HG03442 (cell line): ENCODE measurements around the gene TRPM3.

ENCODE experiments used
- ATAC-seq: cut with Tn5 transposase; IDR thresholded peaks from one replicate; pipeline ENCODE4 v1.9.1; 2021; ENCODE audit warnings: mild to moderate bottlenecking, moderate library complexity; ENCODE audit not compliant: unreplicated experiment

TRPM3 gene

GRCh38 chr9:70832492-70832891 lies 288.9 kb downstream of the TRPM3 start:
- no peak for ATAC-seq

GRCh38 chr9:70830618-70831017 lies 290.8 kb downstream of the TRPM3 start:
- no peak for ATAC-seq

- ATAC-seq, result no peak
Observed at GRCh38 chr9:70829591-70830265, 291.7 kb downstream of the TRPM3 start.

- ATAC-seq, result no peak
Observed at GRCh38 chr9:70826562-70826961, 294.9 kb downstream of the TRPM3 start.

- ATAC-seq, result no peak
Observed at GRCh38 chr9:70823284-70823683, 298.1 kb downstream of the TRPM3 start.

GRCh38 chr9:70817311-70817710 lies 304.1 kb downstream of the TRPM3 start:
- no peak for ATAC-seq

- no peak for ATAC-seq
Observed at GRCh38 chr9:70816891-70817290, 304.5 kb downstream of the TRPM3 start.

- ATAC-seq, result no peak
Observed at GRCh38 chr9:70816316-70816715, 305.1 kb downstream of the TRPM3 start.

GRCh38 chr9:70814597-70814996 lies 306.8 kb downstream of the TRPM3 start:
- no peak for ATAC-seq

- no peak for ATAC-seq
Observed at GRCh38 chr9:70813141-70813540, 308.3 kb downstream of the TRPM3 start.

- no peak for ATAC-seq
Observed at GRCh38 chr9:70811638-70812037, 309.8 kb downstream of the TRPM3 start.

GRCh38 chr9:70806875-70807274 lies 314.5 kb downstream of the TRPM3 start:
- ATAC-seq, result no peak

GRCh38 chr9:70805949-70806348 lies 315.5 kb downstream of the TRPM3 start:
- no peak for ATAC-seq

GRCh38 chr9:70802758-70803436 lies 318.5 kb downstream of the TRPM3 start:
- ATAC-seq, result no peak

- ATAC-seq, result no peak
Observed at GRCh38 chr9:70802206-70802605, 319.2 kb downstream of the TRPM3 start.

- ATAC-seq, result no peak
Observed at GRCh38 chr9:70801181-70801829, 320.1 kb downstream of the TRPM3 start.

- ATAC-seq, result no peak
Observed at GRCh38 chr9:70798018-70798417, 323.4 kb downstream of the TRPM3 start.

- ATAC-seq, result no peak
Observed at GRCh38 chr9:70795841-70796240, 325.6 kb downstream of the TRPM3 start.

- no peak for ATAC-seq
Observed at GRCh38 chr9:70792796-70793195, 328.6 kb downstream of the TRPM3 start.

GRCh38 chr9:70791936-70792335 lies 329.5 kb downstream of the TRPM3 start:
- ATAC-seq, result no peak

- ATAC-seq, result no peak
Observed at GRCh38 chr9:70789086-70789485, 332.3 kb downstream of the TRPM3 start.

- ATAC-seq, result no peak
Observed at GRCh38 chr9:70784456-70784855, 337.0 kb downstream of the TRPM3 start.
